Neural progenitor cell (in vitro differentiated cells): ENCODE results near the gene GNAS. TPM values are rescaled to one million over a fixed set of nuclear protein-coding genes. Genes with fewer than 3 reads are reported as not detected.

Experiments
- DNase-seq: peaks from one replicate; pipeline ENCODE4 v3.0.0-alpha.2; 2016; ENCODE audit warnings: low spot score
- H2AFZ ChIP-seq: fragments of 200-600 bp; sonication (generic); replicated peaks from 2 replicates; pipeline ENCODE4 v1.6.1; 2016; ENCODE audit warnings: antibody characterized with exemption
- H3F3A ChIP-seq: fragments of 200-600 bp; sonication (generic); 2 replicates; pipeline ENCODE4 v1.6.1; 2016; ENCODE audit warnings: antibody characterized with exemption, low read depth
- H3K27ac ChIP-seq: fragments of 200-600 bp; sonication (generic); 2 replicates; pipeline ENCODE4 v1.5.1; 2016; ENCODE audit warnings: mild to moderate bottlenecking
- H3K27me3 ChIP-seq: fragments of 200-600 bp; sonication (generic); 2 replicates; pipeline ENCODE4 v1.6.1; 2016; ENCODE audit warnings: mild to moderate bottlenecking, moderate library complexity
- H3K36me3 ChIP-seq: fragments of 200-600 bp; sonication (generic); 2 replicates; pipeline ENCODE4 v1.5.1; 2016
- H3K4me1 ChIP-seq: fragments of 200-600 bp; sonication (generic); 2 replicates; pipeline ENCODE4 v1.6.1; 2016; ENCODE audit warnings: mixed run types
- H3K4me2 ChIP-seq: fragments of 200-600 bp; sonication (generic); 2 replicates; pipeline ENCODE4 v1.6.1; 2016
- H3K4me3 ChIP-seq: fragments of 200-600 bp; sonication (generic); 2 replicates; pipeline ENCODE4 v1.5.1; 2016
- H3K79me2 ChIP-seq: fragments of 200-600 bp; sonication (generic); 2 replicates; pipeline ENCODE4 v1.6.1; 2016; ENCODE audit warnings: low read depth
- H3K9ac ChIP-seq: fragments of 200-600 bp; sonication (generic); 2 replicates; pipeline ENCODE4 v1.6.1; 2016
- H3K9me3 ChIP-seq: fragments of 200-600 bp; sonication (generic); 2 replicates; pipeline ENCODE4 v1.5.1; 2016; ENCODE audit warnings: low read depth
- H4K20me1 ChIP-seq: fragments of 200-600 bp; sonication (generic); 2 replicates; pipeline ENCODE4 v1.6.1; 2016; ENCODE audit warnings: low read depth
- H3K27ac Mint-ChIP-seq: 3 replicates; pipeline ENCODE4 v1.8.0; 2021; ENCODE audit warnings: mixed read lengths
- H3K27me3 Mint-ChIP-seq: 2 replicates; pipeline ENCODE4 v1.8.0; 2022; ENCODE audit warnings: low read depth, mild to moderate bottlenecking, inconsistent platforms, moderate library complexity, mixed read lengths; ENCODE audit not compliant: insufficient read depth
- H3K36me3 Mint-ChIP-seq: 3 replicates; pipeline ENCODE4 v1.8.0; 2021; ENCODE audit warnings: mixed read lengths
- H3K4me1 Mint-ChIP-seq: 3 replicates; pipeline ENCODE4 v1.8.0; 2021; ENCODE audit warnings: mixed read lengths
- H3K4me3 Mint-ChIP-seq: 3 replicates; pipeline ENCODE4 v1.8.0; 2021; ENCODE audit warnings: mild to moderate bottlenecking, moderate library complexity, mixed read lengths
- H3K9me3 Mint-ChIP-seq: 3 replicates; pipeline ENCODE4 v1.8.0; 2020; ENCODE audit warnings: mixed read lengths
- EZH2 ChIP-seq: fragments of 200-600 bp; sonication (generic); IDR thresholded peaks from 2 replicates; pipeline ENCODE4 v1.6.1; 2017; ENCODE audit warnings: antibody characterized with exemption, mild to moderate bottlenecking, moderate library complexity
- EZH2phosphoT487 ChIP-seq: fragments of 200-600 bp; sonication (generic); IDR thresholded peaks from 2 replicates; pipeline ENCODE4 v1.6.1; 2017; ENCODE audit warnings: antibody characterized with exemption
- total RNA-seq: library from RNA; depleted of rRNA; stranded (reverse); fragments of >200 nt; gene quantifications from 2 replicates; pipeline ENCODE4 v1.2.3, GENCODE V29; 2015; ENCODE audit warnings: low replicate concordance
- TF ChIP-seq, protein P1 (sequence below): fragments of 200-600 bp; sonication (generic); IDR thresholded peaks from 2 replicates; pipeline ENCODE4 v1.5.1; 2017; ENCODE audit warnings: antibody characterized with exemption, mild to moderate bottlenecking

The GNAS gene
- total RNA-seq, 1 donor from 2014 or later, result 794 TPM

DNA sequence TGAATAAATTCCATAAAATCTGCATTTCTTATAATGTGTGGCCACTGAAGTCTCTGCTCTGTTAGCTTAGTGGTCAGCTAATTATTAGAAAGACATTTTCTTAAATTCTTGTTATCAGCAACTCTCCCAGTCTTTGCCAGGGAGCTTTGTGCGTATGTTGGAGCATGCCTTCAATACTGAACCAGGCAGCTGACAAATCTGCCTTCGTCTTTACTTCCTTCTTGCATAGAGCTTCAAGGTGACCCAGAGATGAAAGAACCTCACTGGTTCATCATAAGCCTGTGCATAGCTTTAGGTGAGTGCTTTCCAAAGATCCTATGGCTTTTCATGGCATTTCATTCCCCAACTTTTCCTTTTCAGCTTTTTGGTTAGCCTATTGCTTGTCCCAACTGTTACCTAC, 85.6 kb downstream of the GNAS start:
- no peak overlapping the region for H3K4me3 Mint-ChIP-seq
- no peaks in the 10 kb centered on the region for H3K79me2 ChIP-seq
- no peak overlapping the region for H3K27ac Mint-ChIP-seq
- H3K36me3 ChIP-seq, result no peaks in the 10 kb centered on the region
- H4K20me1 ChIP-seq, result no peaks in the 10 kb centered on the region
- H3K9me3 ChIP-seq, result no peaks in the 10 kb centered on the region
- peak overlapping the region; percentile 77 for H2AFZ ChIP-seq
- H3K4me1 ChIP-seq, result no peaks in the 10 kb centered on the region
- no peak overlapping the region for H3K27ac ChIP-seq
- no peaks in the 10 kb centered on the region for H3F3A ChIP-seq
- TF ChIP-seq EZH2 (no peak), EZH2phosphoT487 (no peak)
- TF ChIP-seq, protein P1, sequence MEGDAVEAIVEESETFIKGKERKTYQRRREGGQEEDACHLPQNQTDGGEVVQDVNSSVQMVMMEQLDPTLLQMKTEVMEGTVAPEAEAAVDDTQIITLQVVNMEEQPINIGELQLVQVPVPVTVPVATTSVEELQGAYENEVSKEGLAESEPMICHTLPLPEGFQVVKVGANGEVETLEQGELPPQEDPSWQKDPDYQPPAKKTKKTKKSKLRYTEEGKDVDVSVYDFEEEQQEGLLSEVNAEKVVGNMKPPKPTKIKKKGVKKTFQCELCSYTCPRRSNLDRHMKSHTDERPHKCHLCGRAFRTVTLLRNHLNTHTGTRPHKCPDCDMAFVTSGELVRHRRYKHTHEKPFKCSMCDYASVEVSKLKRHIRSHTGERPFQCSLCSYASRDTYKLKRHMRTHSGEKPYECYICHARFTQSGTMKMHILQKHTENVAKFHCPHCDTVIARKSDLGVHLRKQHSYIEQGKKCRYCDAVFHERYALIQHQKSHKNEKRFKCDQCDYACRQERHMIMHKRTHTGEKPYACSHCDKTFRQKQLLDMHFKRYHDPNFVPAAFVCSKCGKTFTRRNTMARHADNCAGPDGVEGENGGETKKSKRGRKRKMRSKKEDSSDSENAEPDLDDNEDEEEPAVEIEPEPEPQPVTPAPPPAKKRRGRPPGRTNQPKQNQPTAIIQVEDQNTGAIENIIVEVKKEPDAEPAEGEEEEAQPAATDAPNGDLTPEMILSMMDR, result no peak
- H3K9me3 Mint-ChIP-seq, result peaks cover 11% of the 10 kb centered on the region
- H3K9ac ChIP-seq, result no peak overlapping the region
- H3K27me3 Mint-ChIP-seq, result peaks cover 2% of the 10 kb centered on the region
- no peaks in the 10 kb centered on the region for H3K27me3 ChIP-seq
- no peak overlapping the region for H3K4me3 ChIP-seq
- no peak overlapping the region for H3K4me2 ChIP-seq
- H3K4me1 Mint-ChIP-seq, result no peaks in the 10 kb centered on the region
- DNase-seq, result no peak
- H3K36me3 Mint-ChIP-seq, result no peaks in the 10 kb centered on the region

DNA sequence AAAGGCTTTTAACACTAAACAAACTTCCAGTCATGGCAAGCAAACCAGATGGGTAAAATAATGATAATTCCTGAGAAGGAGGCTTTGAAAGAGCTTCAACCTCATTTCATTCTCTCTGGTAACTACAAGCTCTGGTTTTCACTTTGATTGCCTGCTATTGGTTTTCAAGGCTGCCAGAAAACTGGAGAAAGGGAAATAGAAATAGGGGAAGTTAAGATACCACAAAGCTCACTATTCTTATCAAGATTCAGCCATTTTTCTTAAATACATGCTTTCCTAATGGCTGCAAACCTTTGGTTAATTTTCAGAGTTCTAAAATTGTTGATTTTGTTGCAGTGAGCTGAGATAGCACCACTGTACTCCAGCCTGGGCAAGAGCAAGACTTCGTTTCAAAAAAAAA, 86.0 kb downstream of the GNAS start:
- no peak for DNase-seq
- H3K36me3 ChIP-seq, result no peaks in the 10 kb centered on the region
- Mint-ChIP-seq H3K36me3 (no peaks in the 10 kb centered on the region), H3K9me3 (peaks cover 11% of the 10 kb centered on the region), H3K4me1 (no peaks in the 10 kb centered on the region), H3K27ac (no peak overlapping the region), H3K4me3 (no peak overlapping the region), H3K27me3 (peaks cover 2% of the 10 kb centered on the region)
- TF ChIP-seq EZH2phosphoT487, result no peak
- TF ChIP-seq, protein P1, result no peak
- no peak for TF ChIP-seq EZH2
- no peak overlapping the region for H3K9ac ChIP-seq
- no peak overlapping the region for H3K4me3 ChIP-seq
- no peaks in the 10 kb centered on the region for H4K20me1 ChIP-seq
- no peaks in the 10 kb centered on the region for H3K4me1 ChIP-seq
- H3K27ac ChIP-seq, result no peak overlapping the region
- no peaks in the 10 kb centered on the region for H3F3A ChIP-seq
- H3K27me3 ChIP-seq, result no peaks in the 10 kb centered on the region
- H3K4me2 ChIP-seq, result no peak overlapping the region
- H3K9me3 ChIP-seq, result no peaks in the 10 kb centered on the region
- peak overlapping the region; percentile 77 for H2AFZ ChIP-seq
- H3K79me2 ChIP-seq, result no peaks in the 10 kb centered on the region

DNA sequence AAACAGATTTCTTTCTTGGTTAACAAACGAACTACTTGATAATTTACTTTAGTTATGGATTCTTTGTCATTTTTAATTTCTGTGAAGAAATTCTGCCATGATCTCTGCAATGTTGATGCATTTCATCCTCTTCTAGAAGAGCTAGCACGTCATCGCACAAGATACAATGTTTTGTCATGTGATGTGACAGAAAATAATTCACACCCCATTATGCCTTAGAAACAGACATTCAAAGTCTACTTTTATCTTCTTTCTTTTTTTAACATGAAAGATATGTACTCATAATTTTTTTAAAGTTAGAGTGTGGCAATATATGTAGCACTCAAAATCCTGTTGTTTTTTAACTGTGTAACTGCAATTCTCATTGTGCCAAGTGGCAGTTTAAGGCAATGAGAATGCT, 89.0 kb downstream of the GNAS start:
- Histone ChIP-seq H3K27me3 (no peaks in the 10 kb centered on the region), H3K9me3 (no peaks in the 10 kb centered on the region), H4K20me1 (no peaks in the 10 kb centered on the region), H3K36me3 (no peaks in the 10 kb centered on the region), H3F3A (no peaks in the 10 kb centered on the region), H3K4me2 (no peak overlapping the region), H3K27ac (no peak overlapping the region), H3K79me2 (no peaks in the 10 kb centered on the region), H2AFZ (no peak overlapping the region), H3K4me1 (no peaks in the 10 kb centered on the region), H3K9ac (no peak overlapping the region), H3K4me3 (no peak overlapping the region)
- DNase-seq, result no peak
- Mint-ChIP-seq H3K9me3 (peaks cover 1% of the 10 kb centered on the region), H3K27me3 (no peaks in the 10 kb centered on the region), H3K36me3 (no peaks in the 10 kb centered on the region), H3K4me1 (no peaks in the 10 kb centered on the region), H3K4me3 (no peak overlapping the region), H3K27ac (no peak overlapping the region)
- no peak for TF ChIP-seq EZH2phosphoT487
- no peak for TF ChIP-seq EZH2
- TF ChIP-seq, protein P1, result no peak

DNA sequence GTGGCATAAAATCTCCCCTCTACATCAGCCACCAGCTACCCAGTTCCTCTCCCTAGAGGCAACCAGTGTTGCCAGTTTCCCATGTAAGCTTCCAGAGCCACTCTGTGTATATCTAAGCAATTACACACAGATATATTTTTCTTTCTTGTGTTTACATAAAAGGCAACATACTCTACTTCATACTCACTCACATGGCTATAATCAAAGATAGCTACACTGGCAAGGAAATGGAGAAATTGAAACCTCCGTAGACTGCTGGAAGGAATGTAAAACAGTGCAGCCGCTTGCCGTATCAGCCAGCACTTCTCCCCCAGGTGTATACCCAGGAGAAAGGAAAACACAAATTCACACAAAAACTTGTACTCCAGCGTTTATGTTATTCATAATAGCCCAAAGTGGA, 90.0 kb downstream of the GNAS start:
- Mint-ChIP-seq H3K27ac (no peak overlapping the region), H3K4me3 (no peak overlapping the region), H3K4me1 (no peaks in the 10 kb centered on the region), H3K9me3 (no peaks in the 10 kb centered on the region), H3K27me3 (no peaks in the 10 kb centered on the region), H3K36me3 (no peaks in the 10 kb centered on the region)
- Histone ChIP-seq H3K79me2 (no peaks in the 10 kb centered on the region), H3K36me3 (no peaks in the 10 kb centered on the region), H3K4me2 (no peak overlapping the region), H3K9ac (no peak overlapping the region), H3K27me3 (no peaks in the 10 kb centered on the region), H2AFZ (no peak overlapping the region), H3K4me1 (no peaks in the 10 kb centered on the region), H3K4me3 (no peak overlapping the region), H3F3A (no peaks in the 10 kb centered on the region), H4K20me1 (no peaks in the 10 kb centered on the region), H3K9me3 (no peaks in the 10 kb centered on the region), H3K27ac (no peak overlapping the region)
- TF ChIP-seq EZH2phosphoT487, result no peak
- TF ChIP-seq, protein P1, result no peak
- TF ChIP-seq EZH2, result no peak
- DNase-seq, result no peak
